Measurements from ENCODE around the gene IL21R.
"Not testable (repeated sequence)": the region's sequence is repeated elsewhere in the genome, so short reads cannot be mapped to it uniquely, and the experiment has no call there.

IL21R gene

GRCh38 chr16:27400751-27401620 lies 988 bp upstream of the IL21R start:
- no peak for DNase-seq (ENCODE audit: low read depth)

GRCh38 chr16:27402569-27402963 lies 592 bp downstream of the IL21R start:
- DNase-seq (ENCODE audit: low read depth) = no peak

GRCh38 chr16:27402964-27403600 lies 1.1 kb downstream of the IL21R start:
- DNase-seq (ENCODE audit: low read depth) = no peak

GRCh38 chr16:27403601-27403992 lies 1.6 kb downstream of the IL21R start:
- no peak for DNase-seq (ENCODE audit: low read depth)

GRCh38 chr16:27404163-27404823 lies 2.3 kb downstream of the IL21R start:
- no peak for DNase-seq (ENCODE audit: low read depth)

GRCh38 chr16:27405546-27406451 lies 3.8 kb downstream of the IL21R start:
- DNase-seq (ENCODE audit: low read depth) = no peak

- no peak for DNase-seq (ENCODE audit: low read depth)
These were observed 4.6 kb downstream of the IL21R start for GRCh38 chr16:27406511-27407128.

- DNase-seq (ENCODE audit: low read depth) = no peak
These were observed 5.2 kb downstream of the IL21R start for GRCh38 chr16:27407133-27407532.

- DNase-seq (ENCODE audit: low read depth) = no peak
These were observed 6.1 kb downstream of the IL21R start for GRCh38 chr16:27408012-27408601.

GRCh38 chr16:27408602-27409031 lies 6.6 kb downstream of the IL21R start:
- DNase-seq (ENCODE audit: low read depth) = no peak

- not testable (repeated sequence) for DNase-seq (ENCODE audit: low read depth)
These were observed 8.0 kb downstream of the IL21R start for GRCh38 chr16:27409958-27410357.

- no peak for DNase-seq (ENCODE audit: low read depth)
These were observed 8.8 kb downstream of the IL21R start for GRCh38 chr16:27410761-27411160.

- DNase-seq (ENCODE audit: low read depth) = no peak
These were observed 12.0 kb downstream of the IL21R start for GRCh38 chr16:27413956-27414355.

GRCh38 chr16:27414788-27415431 lies 12.9 kb downstream of the IL21R start:
- no peak for DNase-seq (ENCODE audit: low read depth)

- DNase-seq (ENCODE audit: low read depth) = no peak
These were observed 15.2 kb downstream of the IL21R start for GRCh38 chr16:27417047-27417671.

GRCh38 chr16:27421961-27422740 lies 20.2 kb downstream of the IL21R start:
- no peak for DNase-seq (ENCODE audit: low read depth)

GRCh38 chr16:27424772-27425498 lies 23.0 kb downstream of the IL21R start:
- DNase-seq (ENCODE audit: low read depth) = no peak

GRCh38 chr16:27425961-27426360 lies 24.0 kb downstream of the IL21R start:
- no peak for DNase-seq (ENCODE audit: low read depth)

All from T follicular helper cell (primary cell).